ENCODE results near the gene NAALADL1.

Gene NAALADL1

DNA sequence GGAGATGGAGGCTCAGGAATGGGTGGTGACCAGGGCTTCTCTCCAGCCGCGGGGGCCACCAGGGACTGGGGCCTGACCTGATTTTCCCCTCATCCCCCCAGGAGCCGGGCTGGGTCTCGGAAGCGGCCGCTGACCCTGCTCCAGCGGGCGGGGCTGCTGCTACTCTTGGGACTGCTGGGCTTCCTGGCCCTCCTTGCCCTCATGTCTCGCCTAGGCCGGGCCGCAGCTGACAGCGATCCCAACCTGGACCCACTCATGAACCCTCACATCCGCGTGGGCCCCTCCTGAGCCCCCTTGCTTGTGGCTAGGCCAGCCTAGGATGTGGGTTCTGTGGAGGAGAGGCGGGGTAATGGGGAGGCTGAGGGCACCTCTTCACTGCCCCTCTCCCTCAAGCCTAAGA, 29.5 kb upstream of the NAALADL1 start:
- no peaks in the 10 kb centered on the region for H3K36me3 ChIP-seq (ENCODE audit: control insufficient read depth, insufficient read depth, low read length)
- H3K4me2 ChIP-seq (ENCODE audit: low read length), result no peak overlapping the region
- H3K27ac ChIP-seq, result no peak overlapping the region
- H3K4me1 ChIP-seq, result peaks cover 4% of the 10 kb centered on the region
- H3K9ac ChIP-seq, result no peak overlapping the region
- no peaks in the 10 kb centered on the region for H3K79me2 ChIP-seq
- no peak overlapping the region for H2AFZ ChIP-seq
- H3K4me3 ChIP-seq (ENCODE audit: low read depth, low read length), result no peak overlapping the region
- H3K27me3 ChIP-seq (ENCODE audit: control insufficient read depth, insufficient read depth, low read length), result no peaks in the 10 kb centered on the region
- no peak for TF ChIP-seq CTCF (IDR thresholded peaks at IDR 0.05)
- H3K9me3 ChIP-seq (ENCODE audit: control insufficient read depth, low read length), result no peaks in the 10 kb centered on the region

DNA sequence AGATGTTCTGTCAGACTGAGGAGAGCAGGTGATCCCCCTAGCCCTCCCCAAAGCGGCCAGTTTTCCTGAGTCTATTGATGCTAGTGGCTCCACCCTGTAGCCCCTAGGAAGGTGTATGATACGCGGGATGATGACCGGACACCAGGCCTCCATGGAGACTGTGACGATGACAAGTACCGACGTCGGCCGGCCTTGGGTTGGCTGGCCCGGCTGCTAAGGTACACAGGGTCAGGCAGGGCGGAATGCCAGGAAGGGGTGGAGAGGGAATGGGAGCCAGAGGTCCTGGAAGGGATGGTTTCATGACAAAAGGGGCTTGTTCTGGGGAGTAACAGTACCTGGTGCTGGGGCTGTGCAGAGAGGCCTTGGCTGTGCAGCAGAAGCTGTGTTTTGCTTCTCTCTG, 28.9 kb upstream of the NAALADL1 start:
- Histone ChIP-seq H3K27me3 (ENCODE audit: control insufficient read depth, insufficient read depth, low read length) (no peaks in the 10 kb centered on the region), H3K4me2 (ENCODE audit: low read length) (no peak overlapping the region)
- TF ChIP-seq CTCF (IDR thresholded peaks at IDR 0.05), result no peak

DNA sequence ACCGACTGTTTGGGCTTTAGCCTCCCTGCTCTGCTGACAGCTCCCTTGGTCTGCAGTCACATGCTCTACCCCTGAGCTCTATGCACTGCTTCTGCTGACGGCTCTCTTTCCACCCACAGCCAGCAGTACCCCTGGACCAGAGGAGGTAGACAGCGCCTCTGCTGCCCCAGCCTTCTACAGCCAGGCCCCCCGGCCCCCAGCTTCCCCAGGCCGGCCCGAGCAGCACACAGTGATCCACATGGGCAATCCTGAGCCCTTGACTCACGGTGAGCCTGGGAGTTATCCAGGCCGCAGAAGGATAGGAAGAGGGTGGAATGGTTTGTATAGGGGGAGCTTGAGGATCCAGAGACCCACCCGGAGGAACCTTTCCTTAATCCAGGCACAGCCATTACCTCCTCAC, 28.5 kb upstream of the NAALADL1 start:
- no peak for TF ChIP-seq CTCF (IDR thresholded peaks at IDR 0.05)
- H2AFZ ChIP-seq, result no peak overlapping the region
- H3K36me3 ChIP-seq (ENCODE audit: control insufficient read depth, insufficient read depth, low read length), result no peaks in the 10 kb centered on the region
- H3K4me3 ChIP-seq (ENCODE audit: low read depth, low read length), result no peak overlapping the region
- H3K4me1 ChIP-seq, result peaks cover 4% of the 10 kb centered on the region
- H3K27ac ChIP-seq, result no peak overlapping the region
- H3K27me3 ChIP-seq (ENCODE audit: control insufficient read depth, insufficient read depth, low read length), result no peaks in the 10 kb centered on the region
- no peak overlapping the region for H3K9ac ChIP-seq
- no peak overlapping the region for H3K4me2 ChIP-seq (ENCODE audit: low read length)
- H3K79me2 ChIP-seq, result no peaks in the 10 kb centered on the region
- no peaks in the 10 kb centered on the region for H3K9me3 ChIP-seq (ENCODE audit: control insufficient read depth, low read length)

More for the DNA sequence above, 28.9 kb upstream of the NAALADL1 start:
- H3K27ac ChIP-seq, result no peak overlapping the region
- no peak overlapping the region for H2AFZ ChIP-seq
- no peaks in the 10 kb centered on the region for H3K79me2 ChIP-seq
- H3K4me1 ChIP-seq, result peaks cover 4% of the 10 kb centered on the region
- H3K9ac ChIP-seq, result no peak overlapping the region
- H3K36me3 ChIP-seq (ENCODE audit: control insufficient read depth, insufficient read depth, low read length), result no peaks in the 10 kb centered on the region
- no peak overlapping the region for H3K4me3 ChIP-seq (ENCODE audit: low read depth, low read length)
- H3K9me3 ChIP-seq (ENCODE audit: control insufficient read depth, low read length), result no peaks in the 10 kb centered on the region

GRCh38 chr11:65085446-65085845, 27.1 kb upstream of the NAALADL1 start:
- no peak overlapping the region for H3K9ac ChIP-seq
- no peaks in the 10 kb centered on the region for H3K36me3 ChIP-seq (ENCODE audit: control insufficient read depth, insufficient read depth, low read length)

More at GRCh38 chr11:65085446-65085845, 27.1 kb upstream of the NAALADL1 start:
- H3K4me1 ChIP-seq, result peaks cover 4% of the 10 kb centered on the region
- H3K9me3 ChIP-seq (ENCODE audit: control insufficient read depth, low read length), result no peaks in the 10 kb centered on the region
- no peak overlapping the region for H3K4me2 ChIP-seq (ENCODE audit: low read length)
- no peak overlapping the region for H3K27ac ChIP-seq
- H3K27me3 ChIP-seq (ENCODE audit: control insufficient read depth, insufficient read depth, low read length), result no peaks in the 10 kb centered on the region
- TF ChIP-seq CTCF (IDR thresholded peaks at IDR 0.05), result no peak
- H3K4me3 ChIP-seq (ENCODE audit: low read depth, low read length), result no peak overlapping the region
- H3K79me2 ChIP-seq, result no peaks in the 10 kb centered on the region
- H2AFZ ChIP-seq, result no peak overlapping the region
